Activated T-cell treated with anti-CD3 and anti-CD28 coated beads, Interleukin-2, amount 50 U/mL, for 72 hours (primary cell): Measurements from ENCODE around the gene PLA2G4F. TPM values are rescaled to one million over a fixed set of nuclear protein-coding genes. Genes with fewer than 3 reads are reported as not detected.

Source experiments
- ATAC-seq, 2 donors: fragments of 150-1000 bp; cut with Tn5 transposase; replicated peaks in 1 of 2; 2 replicates each; pipeline ENCODE4 v1.10.0; 2021; ENCODE audit warnings: moderate library complexity in 2 of 2, mild to moderate bottlenecking in 1 of 2
- DNase-seq, 2 donors: peaks; one replicate each; pipeline ENCODE4 v3.0.0; 2021 to 2022; ENCODE audit warnings: mixed read lengths in 1 of 2
- H3K27ac Mint-ChIP-seq: one replicate; pipeline ENCODE4 v1.8.0; 2022; ENCODE audit warnings: mild to moderate bottlenecking, moderate library complexity, mixed read lengths
- H3K27me3 Mint-ChIP-seq: one replicate; pipeline ENCODE4 v1.8.0; 2022; ENCODE audit warnings: low read depth, mixed read lengths
- H3K36me3 Mint-ChIP-seq, 2 donors: one replicate each; pipeline ENCODE4 v1.8.0; 2022; ENCODE audit warnings: mixed read lengths in 2 of 2, mild to moderate bottlenecking in 1 of 2; ENCODE audit not compliant: insufficient read depth in 2 of 2
- H3K4me1 Mint-ChIP-seq: one replicate; pipeline ENCODE4 v1.8.0; 2022; ENCODE audit warnings: low read depth, mixed read lengths
- H3K4me3 Mint-ChIP-seq, 2 donors: one replicate each; pipeline ENCODE4 v1.8.0; 2022; ENCODE audit warnings: mild to moderate bottlenecking in 2 of 2, mixed read lengths in 2 of 2, moderate library complexity in 2 of 2
- H3K9me3 Mint-ChIP-seq, 2 donors: one replicate each; pipeline ENCODE4 v1.8.0; 2022; ENCODE audit warnings: mixed read lengths in 2 of 2
- total RNA-seq, 2 donors: library from RNA; stranded (reverse); gene quantifications; one replicate each; pipeline ENCODE4 v1.2.3, GENCODE V29; 2022

PLA2G4F gene
- total RNA-seq, 2 donors from 2014 or later, result 0.07 TPM; not detected in 1

GRCh38 chr15:42150219-42150970 lies 6.0 kb downstream of the PLA2G4F start:
- H3K27me3 Mint-ChIP-seq, result no peaks in the 10 kb centered on the region
- no peaks in the 10 kb centered on the region for H3K9me3 Mint-ChIP-seq
- H3K27ac Mint-ChIP-seq, result no peak overlapping the region
- H3K4me1 Mint-ChIP-seq, result no peaks in the 10 kb centered on the region
- DNase-seq (no peak), ATAC-seq (no peak)
- H3K36me3 Mint-ChIP-seq, result no peaks in the 10 kb centered on the region
- H3K4me3 Mint-ChIP-seq, result no peak overlapping the region

GRCh38 chr15:42149493-42150218 lies 6.8 kb downstream of the PLA2G4F start:
- Mint-ChIP-seq H3K9me3 (no peaks in the 10 kb centered on the region), H3K4me1 (no peaks in the 10 kb centered on the region), H3K27me3 (no peaks in the 10 kb centered on the region), H3K4me3 (no peak overlapping the region), H3K36me3 (no peaks in the 10 kb centered on the region), H3K27ac (no peak overlapping the region)
- no peak for DNase-seq
- no peak for ATAC-seq

- DNase-seq (no peak), ATAC-seq (no peak)
- Mint-ChIP-seq H3K27me3 (no peaks in the 10 kb centered on the region), H3K4me1 (no peaks in the 10 kb centered on the region), H3K9me3 (no peaks in the 10 kb centered on the region), H3K4me3 (no peak overlapping the region), H3K36me3 (no peaks in the 10 kb centered on the region), H3K27ac (no peak overlapping the region)
These were observed 7.5 kb downstream of the PLA2G4F start for GRCh38 chr15:42148808-42149492.

GRCh38 chr15:42147431-42147735 lies 9.1 kb downstream of the PLA2G4F start:
- Mint-ChIP-seq H3K4me3 (no peak overlapping the region), H3K36me3 (no peaks in the 10 kb centered on the region), H3K27ac (no peak overlapping the region), H3K9me3 (no peaks in the 10 kb centered on the region), H3K27me3 (no peaks in the 10 kb centered on the region), H3K4me1 (no peaks in the 10 kb centered on the region)
- DNase-seq (no peak), ATAC-seq (no peak)

- no peaks in the 10 kb centered on the region for H3K27me3 Mint-ChIP-seq
- DNase-seq (no peak), ATAC-seq (no peak)
- no peak overlapping the region for H3K4me3 Mint-ChIP-seq
- no peaks in the 10 kb centered on the region for H3K9me3 Mint-ChIP-seq
- no peak overlapping the region for H3K27ac Mint-ChIP-seq
- H3K36me3 Mint-ChIP-seq, result no peaks in the 10 kb centered on the region
- no peaks in the 10 kb centered on the region for H3K4me1 Mint-ChIP-seq
These were observed 9.6 kb downstream of the PLA2G4F start for GRCh38 chr15:42146551-42147430.

GRCh38 chr15:42145546-42146455 lies 10.6 kb downstream of the PLA2G4F start:
- no peak for ATAC-seq
- no peak for DNase-seq
- H3K9me3 Mint-ChIP-seq, result no peaks in the 10 kb centered on the region
- H3K4me1 Mint-ChIP-seq, result no peaks in the 10 kb centered on the region
- H3K27ac Mint-ChIP-seq, result no peak overlapping the region
- H3K36me3 Mint-ChIP-seq, result no peaks in the 10 kb centered on the region
- no peak overlapping the region for H3K4me3 Mint-ChIP-seq
- H3K27me3 Mint-ChIP-seq, result no peaks in the 10 kb centered on the region

- DNase-seq (no peak), ATAC-seq (no peak)
- no peaks in the 10 kb centered on the region for H3K4me1 Mint-ChIP-seq
- H3K27ac Mint-ChIP-seq, result no peak overlapping the region
- H3K9me3 Mint-ChIP-seq, result no peaks in the 10 kb centered on the region
- no peaks in the 10 kb centered on the region for H3K36me3 Mint-ChIP-seq
- H3K27me3 Mint-ChIP-seq, result no peaks in the 10 kb centered on the region
- H3K4me3 Mint-ChIP-seq, result no peak overlapping the region
These were observed 11.5 kb downstream of the PLA2G4F start for GRCh38 chr15:42144841-42145375.

- no peak overlapping the region for H3K4me3 Mint-ChIP-seq
- no peak overlapping the region for H3K27ac Mint-ChIP-seq
- H3K27me3 Mint-ChIP-seq, result no peaks in the 10 kb centered on the region
- ATAC-seq (no peak), DNase-seq (no peak)
- H3K36me3 Mint-ChIP-seq, result no peaks in the 10 kb centered on the region
- H3K9me3 Mint-ChIP-seq, result no peaks in the 10 kb centered on the region
- H3K4me1 Mint-ChIP-seq, result no peaks in the 10 kb centered on the region
These were observed 12.4 kb downstream of the PLA2G4F start for GRCh38 chr15:42143866-42144625.

- ATAC-seq (no peak), DNase-seq (no peak)
- no peaks in the 10 kb centered on the region for H3K36me3 Mint-ChIP-seq
- H3K4me1 Mint-ChIP-seq, result no peaks in the 10 kb centered on the region
- no peak overlapping the region for H3K4me3 Mint-ChIP-seq
- no peaks in the 10 kb centered on the region for H3K9me3 Mint-ChIP-seq
- no peaks in the 10 kb centered on the region for H3K27me3 Mint-ChIP-seq
- no peak overlapping the region for H3K27ac Mint-ChIP-seq
These were observed 13.1 kb downstream of the PLA2G4F start for GRCh38 chr15:42143356-42143755.

GRCh38 chr15:42141795-42142667 lies 14.4 kb downstream of the PLA2G4F start:
- DNase-seq, result no peak

GRCh38 chr15:42141246-42141645 lies 15.2 kb downstream of the PLA2G4F start:
- Mint-ChIP-seq H3K4me3 (no peak overlapping the region), H3K27ac (no peak overlapping the region), H3K36me3 (no peaks in the 10 kb centered on the region), H3K27me3 (no peaks in the 10 kb centered on the region), H3K4me1 (peaks cover 6% of the 10 kb centered on the region), H3K9me3 (no peaks in the 10 kb centered on the region)
- no peak for ATAC-seq
- no peak for DNase-seq

More at GRCh38 chr15:42141795-42142667, 14.4 kb downstream of the PLA2G4F start:
- H3K27ac Mint-ChIP-seq, result no peak overlapping the region
- H3K27me3 Mint-ChIP-seq, result no peaks in the 10 kb centered on the region
- no peak overlapping the region for H3K4me3 Mint-ChIP-seq
- H3K4me1 Mint-ChIP-seq, result peaks cover 6% of the 10 kb centered on the region
- no peaks in the 10 kb centered on the region for H3K9me3 Mint-ChIP-seq
- no peak for ATAC-seq
- no peaks in the 10 kb centered on the region for H3K36me3 Mint-ChIP-seq
